ENCODE data around the gene APOBEC3B. TPM values are rescaled to one million over a fixed set of nuclear protein-coding genes. Genes with fewer than 3 reads are reported as not detected.
A peak's percentile ranks its signal among the peaks of the same experiment; 100 is the strongest.
"Not testable (repeated sequence)": the region's sequence is repeated elsewhere in the genome, so short reads cannot be mapped to it uniquely, and the experiment has no call there.

The APOBEC3B gene
- total RNA-seq, 1 donor from 2014 or later = not detected

- DNase-seq (ENCODE audit: low read depth) (no peak), FAIRE-seq (no peak)
- TF ChIP-seq, protein P1, sequence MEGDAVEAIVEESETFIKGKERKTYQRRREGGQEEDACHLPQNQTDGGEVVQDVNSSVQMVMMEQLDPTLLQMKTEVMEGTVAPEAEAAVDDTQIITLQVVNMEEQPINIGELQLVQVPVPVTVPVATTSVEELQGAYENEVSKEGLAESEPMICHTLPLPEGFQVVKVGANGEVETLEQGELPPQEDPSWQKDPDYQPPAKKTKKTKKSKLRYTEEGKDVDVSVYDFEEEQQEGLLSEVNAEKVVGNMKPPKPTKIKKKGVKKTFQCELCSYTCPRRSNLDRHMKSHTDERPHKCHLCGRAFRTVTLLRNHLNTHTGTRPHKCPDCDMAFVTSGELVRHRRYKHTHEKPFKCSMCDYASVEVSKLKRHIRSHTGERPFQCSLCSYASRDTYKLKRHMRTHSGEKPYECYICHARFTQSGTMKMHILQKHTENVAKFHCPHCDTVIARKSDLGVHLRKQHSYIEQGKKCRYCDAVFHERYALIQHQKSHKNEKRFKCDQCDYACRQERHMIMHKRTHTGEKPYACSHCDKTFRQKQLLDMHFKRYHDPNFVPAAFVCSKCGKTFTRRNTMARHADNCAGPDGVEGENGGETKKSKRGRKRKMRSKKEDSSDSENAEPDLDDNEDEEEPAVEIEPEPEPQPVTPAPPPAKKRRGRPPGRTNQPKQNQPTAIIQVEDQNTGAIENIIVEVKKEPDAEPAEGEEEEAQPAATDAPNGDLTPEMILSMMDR (IDR thresholded peaks at IDR 0.05; ENCODE audit: insufficient read depth, low read length, severe bottlenecking) = no peak
- Histone ChIP-seq H3K36me3 (ENCODE audit: control insufficient read depth, insufficient read depth, low read length) (no peaks in the 10 kb centered on the region), H3K27me3 (ENCODE audit: control insufficient read depth, insufficient read depth, low read length) (no peaks in the 10 kb centered on the region), H3K4me3 (ENCODE audit: low read depth, low read length) (no peak overlapping the region)
Measured at GRCh38 chr22:39039306-39040126, 57.4 kb downstream of the APOBEC3B start.

DNA sequence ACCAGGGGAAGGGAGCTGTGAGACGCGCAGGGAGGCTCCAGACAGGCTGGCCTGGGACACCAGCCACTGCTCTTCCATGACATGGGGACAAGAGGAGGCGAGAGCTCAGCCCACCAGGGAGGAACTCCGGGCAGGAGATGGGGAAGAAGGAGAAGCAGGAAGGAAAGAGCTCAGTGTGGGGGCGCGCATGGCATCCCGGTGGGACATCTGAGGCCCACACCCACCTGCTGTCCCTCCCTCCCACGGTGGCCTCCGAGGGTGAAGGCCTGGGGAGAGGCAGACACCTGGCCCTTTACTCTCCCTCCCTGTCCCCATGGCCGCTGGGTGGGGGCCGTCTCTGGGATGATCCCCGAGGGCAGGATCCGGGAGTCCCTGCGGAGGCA is 58.0 kb downstream of the APOBEC3B start:
- H3K4me3 ChIP-seq (ENCODE audit: low read depth, low read length) = peak overlapping the region; percentile 51

GRCh38 chr22:39040538-39041296 is 58.6 kb downstream of the APOBEC3B start, which contains the start of gene APOBEC3F:
Gene APOBEC3F, plus strand, starts transcription at chr22:39040864. Its CDS starts 97 bp downstream, at chr22:39040961.
- DNase-seq (ENCODE audit: low read depth) = peak; percentile 25

More for the DNA sequence above, 58.0 kb downstream of the APOBEC3B start:
- not testable (repeated sequence) for DNase-seq (ENCODE audit: low read depth); H3K36me3 ChIP-seq (ENCODE audit: control insufficient read depth, insufficient read depth, low read length); H3K27me3 ChIP-seq (ENCODE audit: control insufficient read depth, insufficient read depth, low read length); FAIRE-seq

GRCh38 chr22:39041908-39042307 is 59.8 kb downstream of the APOBEC3B start:
- H3K27me3 ChIP-seq (ENCODE audit: control insufficient read depth, insufficient read depth, low read length) = no peaks in the 10 kb centered on the region
- FAIRE-seq = no peak

More at GRCh38 chr22:39040538-39041296, 58.6 kb downstream of the APOBEC3B start, which contains the start of gene APOBEC3F:
- H3K36me3 ChIP-seq (ENCODE audit: control insufficient read depth, insufficient read depth, low read length); FAIRE-seq; H3K27me3 ChIP-seq (ENCODE audit: control insufficient read depth, insufficient read depth, low read length): not testable (repeated sequence)
- peak within 1 kb of the TSS; percentile 51 for H3K4me3 ChIP-seq (ENCODE audit: low read depth, low read length)

More at GRCh38 chr22:39041908-39042307, 59.8 kb downstream of the APOBEC3B start:
- Histone ChIP-seq H3K4me3 (ENCODE audit: low read depth, low read length) (no peak overlapping the region), H3K36me3 (ENCODE audit: control insufficient read depth, insufficient read depth, low read length) (no peaks in the 10 kb centered on the region)
- no peak for DNase-seq (ENCODE audit: low read depth)
- TF ChIP-seq, protein P1 (IDR thresholded peaks at IDR 0.05; ENCODE audit: insufficient read depth, low read length, severe bottlenecking) = no peak

Other genes with a start within 250 kb of the APOBEC3B start
- 46.3 and 51.6 TPM in 2 replicates for gene SUN2, start 226.3 kb upstream of the APOBEC3B start, total RNA-seq
- 32.6 and 44.3 TPM in 2 replicates for gene DNAL4, start 188.2 kb upstream of the APOBEC3B start, total RNA-seq
- gene NPTXR, start 138.3 kb upstream of the APOBEC3B start, total RNA-seq = under 0.01 TPM in 2 replicates
- gene CBX6, start 110.1 kb upstream of the APOBEC3B start, total RNA-seq = 6.8 and 8.4 TPM in 2 replicates
- gene APOBEC3A, start 24.7 kb upstream of the APOBEC3B start, total RNA-seq = not detected in 2 replicates
- gene APOBEC3C, start 31.9 kb downstream of the APOBEC3B start, total RNA-seq = 4.1 and 4.2 TPM in 2 replicates
- 0.26 TPM in 1 of 2 replicates, not detected in the other for gene APOBEC3D, start 38.8 kb downstream of the APOBEC3B start, total RNA-seq
- 0.79 and 2.0 TPM in 2 replicates for gene APOBEC3F, start 58.5 kb downstream of the APOBEC3B start, total RNA-seq
- 1.2 and 3.4 TPM in 2 replicates for gene APOBEC3G, start 94.9 kb downstream of the APOBEC3B start, total RNA-seq
- gene APOBEC3H, start 114.9 kb downstream of the APOBEC3B start, total RNA-seq = 0.13 and 0.26 TPM in 2 replicates
- 1.8 and 2.1 TPM in 2 replicates for gene CBX7, start 170.3 kb downstream of the APOBEC3B start, total RNA-seq

Measured in bronchial epithelial cell (primary cell).